Cerebellar nuclear complex (tissue), 1 donor: ENCODE data around the gene PSORS1C2.
"Not testable (repeated sequence)": the region's sequence is repeated elsewhere in the genome, so short reads cannot be mapped to it uniquely, and the experiment has no call there.

Experiments used
- DNase-seq, 2 experiments: peaks; one replicate each; lab custom pipeline; 2025; lab: John Stamatoyannopoulos, UW

Gene PSORS1C2

DNA sequence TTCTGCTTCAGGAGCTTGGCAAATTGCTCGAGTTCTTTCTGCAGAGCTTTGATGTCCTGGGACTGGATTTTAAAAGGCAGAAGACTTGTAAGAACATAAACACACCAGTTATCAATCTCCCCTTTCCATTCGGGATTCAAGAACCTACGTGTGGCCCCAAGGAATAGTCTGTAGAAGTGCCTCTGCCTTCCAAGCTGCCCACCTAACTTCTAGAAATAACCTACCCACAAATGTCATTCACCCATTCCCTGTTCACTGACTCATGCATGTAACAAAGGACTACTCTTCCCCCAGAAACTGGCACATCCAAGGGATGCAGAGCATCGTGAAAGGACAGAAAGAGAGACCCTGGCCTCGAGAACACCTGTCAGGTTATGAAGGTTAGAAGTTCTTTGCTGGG lies 27.1 kb upstream of the PSORS1C2 start:
- DNase-seq: no peak

DNA sequence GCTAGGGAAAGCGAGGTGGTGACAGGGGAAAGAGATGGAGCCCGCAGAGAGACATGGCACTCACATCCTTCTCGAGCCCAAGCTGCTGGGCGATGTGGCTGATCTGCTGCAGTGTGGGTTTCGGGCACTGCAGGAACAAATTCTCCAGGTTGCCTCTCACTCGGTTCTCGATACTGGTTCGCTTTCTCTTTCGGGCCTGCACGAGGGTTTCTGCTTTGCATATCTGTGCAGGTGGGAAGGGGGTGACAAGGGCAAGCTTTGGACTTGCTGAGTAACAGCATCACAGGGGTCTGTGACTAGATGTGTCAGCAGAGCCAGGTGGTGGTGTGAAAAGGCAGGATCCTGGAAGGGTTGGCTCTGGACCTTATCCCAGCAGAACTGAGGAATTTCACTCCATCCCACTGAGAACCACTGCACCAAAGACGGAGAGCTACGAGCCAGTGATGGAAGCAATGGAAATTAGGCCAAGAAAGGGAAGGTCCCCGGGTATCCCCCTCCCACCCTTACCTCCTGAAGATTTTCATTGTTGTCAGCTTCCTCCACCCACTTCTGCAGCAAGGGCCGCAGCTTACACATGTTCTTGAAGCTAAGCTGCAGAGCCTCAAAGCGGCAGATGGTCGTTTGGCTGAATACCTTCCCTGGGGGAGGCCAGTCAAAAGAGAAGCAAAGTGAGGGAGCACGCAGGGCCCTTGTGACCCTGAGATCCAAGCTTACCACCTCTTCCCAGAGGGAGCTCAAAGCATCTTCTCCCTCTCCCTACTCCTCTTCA lies 26.4 kb upstream of the PSORS1C2 start:
- not testable (repeated sequence) for DNase-seq

DNA sequence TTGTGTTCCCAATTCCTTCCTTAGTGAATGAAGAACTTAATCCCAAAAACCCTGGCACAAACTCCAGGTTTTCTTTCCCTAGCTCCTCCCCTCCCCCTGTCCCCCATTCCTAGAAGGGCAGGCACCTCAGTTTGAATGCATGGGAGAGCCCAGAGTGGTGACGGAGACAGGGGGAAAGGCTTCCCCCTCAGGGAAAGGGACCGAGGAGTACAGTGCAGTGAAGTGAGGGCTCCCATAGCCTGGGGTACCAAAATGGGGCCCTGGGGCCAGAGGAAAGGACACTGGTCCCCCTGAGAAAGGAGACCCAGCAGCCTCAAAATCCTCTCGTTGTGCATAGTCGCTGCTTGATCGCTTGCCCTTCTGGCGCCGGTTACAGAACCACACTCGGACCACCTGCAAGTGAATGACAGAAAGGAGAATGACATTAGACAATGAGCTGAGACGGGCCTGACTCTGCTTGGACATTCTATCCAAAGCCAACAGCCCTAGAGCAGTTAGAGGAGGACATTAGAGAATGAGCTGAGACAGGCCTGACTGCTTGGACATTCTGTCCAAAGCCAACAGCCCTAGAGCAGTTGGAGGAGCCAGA lies 25.7 kb upstream of the PSORS1C2 start:
- DNase-seq: not testable (repeated sequence)

DNA sequence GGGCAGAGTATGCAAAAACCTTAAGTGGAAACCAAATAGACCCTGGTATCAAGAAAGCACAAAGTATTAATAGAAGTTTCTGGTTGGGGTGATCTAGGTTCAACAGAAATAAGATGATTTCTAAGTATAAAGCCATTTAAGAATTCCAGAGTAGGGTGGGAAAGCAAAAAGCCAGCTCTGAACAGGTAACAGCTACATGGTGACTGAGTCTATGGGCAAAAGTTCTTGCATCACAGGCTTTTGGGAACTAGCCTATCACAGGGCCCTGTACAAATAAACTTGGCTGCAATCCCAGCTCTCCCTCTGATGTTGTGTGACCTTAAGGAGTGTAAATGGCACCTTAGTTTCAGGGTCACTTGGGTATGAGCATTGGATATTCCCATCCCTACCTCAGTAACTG lies 25.1 kb upstream of the PSORS1C2 start:
- DNase-seq: no peak

DNA sequence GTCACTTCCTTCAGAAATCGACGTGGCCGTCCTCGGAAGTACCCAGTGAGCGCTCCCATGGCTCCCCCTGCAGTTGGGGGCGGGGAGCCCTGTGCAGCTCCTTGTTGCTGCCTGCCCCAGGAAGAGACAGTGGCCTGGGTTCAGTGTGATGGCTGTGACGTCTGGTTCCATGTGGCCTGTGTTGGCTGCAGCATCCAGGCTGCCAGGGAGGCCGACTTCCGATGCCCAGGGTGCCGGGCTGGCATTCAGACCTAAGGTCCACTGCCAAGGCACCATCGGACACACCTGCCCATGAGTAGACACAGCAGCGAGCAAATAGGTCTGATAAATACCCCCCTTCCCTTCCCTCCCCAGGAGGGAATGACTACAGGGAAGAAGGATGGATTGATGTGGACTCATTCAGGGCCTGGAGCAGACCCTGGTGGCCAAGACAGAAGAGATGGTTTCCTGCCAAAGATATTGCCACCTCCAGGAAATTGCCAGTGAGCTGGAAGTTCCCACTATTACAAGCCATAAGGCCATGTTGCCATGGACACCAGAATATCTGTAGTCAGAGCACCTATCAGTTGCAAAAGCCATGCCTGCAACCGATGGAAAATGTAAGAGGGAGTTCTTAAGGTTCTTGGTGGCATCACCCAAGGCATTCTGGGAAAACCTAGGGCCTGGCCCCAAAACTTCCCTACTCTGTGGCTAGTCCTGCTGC lies 23.7 kb upstream of the PSORS1C2 start:
- DNase-seq: no peak

DNA sequence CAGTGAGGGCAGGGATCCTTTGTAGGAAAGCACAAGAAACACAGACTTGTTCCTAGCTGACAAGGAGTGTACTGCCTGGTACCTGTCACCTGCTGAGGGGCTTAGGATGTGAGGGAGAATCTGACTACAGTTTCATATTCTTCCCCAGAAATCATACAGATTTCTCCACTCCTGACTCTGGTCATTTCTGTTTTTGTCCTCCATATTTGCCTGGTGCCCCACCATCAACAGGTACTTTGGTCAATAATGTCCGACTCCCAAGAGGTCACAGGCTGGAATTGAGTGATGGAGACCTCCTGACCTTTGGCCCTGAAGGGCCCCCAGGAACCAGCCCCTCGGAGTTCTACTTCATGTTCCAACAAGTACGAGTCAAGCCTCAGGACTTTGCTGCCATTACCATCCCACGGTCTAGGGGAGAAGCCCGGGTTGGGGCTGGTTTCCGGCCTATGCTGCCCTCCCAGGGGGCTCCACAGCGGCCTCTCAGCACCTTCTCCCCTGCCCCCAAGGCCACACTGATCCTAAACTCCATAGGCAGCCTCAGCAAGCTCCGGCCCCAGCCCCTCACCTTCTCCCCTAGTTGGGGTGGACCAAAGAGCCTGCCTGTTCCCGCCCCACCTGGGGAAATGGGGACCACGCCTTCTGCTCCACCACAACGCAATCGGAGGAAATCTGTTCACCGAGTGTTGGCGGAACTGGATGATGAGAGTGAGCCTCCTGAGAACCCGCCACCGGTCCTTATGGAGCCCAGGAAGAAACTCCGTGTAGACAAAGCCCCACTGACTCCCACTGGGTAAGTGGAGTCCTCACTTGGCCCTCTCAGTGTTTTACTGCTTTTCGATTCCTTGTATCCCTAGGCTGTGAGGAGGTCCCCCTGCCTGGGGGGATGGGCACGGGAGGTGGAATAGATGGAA lies 22.6 kb upstream of the PSORS1C2 start:
- no peak for DNase-seq

DNA sequence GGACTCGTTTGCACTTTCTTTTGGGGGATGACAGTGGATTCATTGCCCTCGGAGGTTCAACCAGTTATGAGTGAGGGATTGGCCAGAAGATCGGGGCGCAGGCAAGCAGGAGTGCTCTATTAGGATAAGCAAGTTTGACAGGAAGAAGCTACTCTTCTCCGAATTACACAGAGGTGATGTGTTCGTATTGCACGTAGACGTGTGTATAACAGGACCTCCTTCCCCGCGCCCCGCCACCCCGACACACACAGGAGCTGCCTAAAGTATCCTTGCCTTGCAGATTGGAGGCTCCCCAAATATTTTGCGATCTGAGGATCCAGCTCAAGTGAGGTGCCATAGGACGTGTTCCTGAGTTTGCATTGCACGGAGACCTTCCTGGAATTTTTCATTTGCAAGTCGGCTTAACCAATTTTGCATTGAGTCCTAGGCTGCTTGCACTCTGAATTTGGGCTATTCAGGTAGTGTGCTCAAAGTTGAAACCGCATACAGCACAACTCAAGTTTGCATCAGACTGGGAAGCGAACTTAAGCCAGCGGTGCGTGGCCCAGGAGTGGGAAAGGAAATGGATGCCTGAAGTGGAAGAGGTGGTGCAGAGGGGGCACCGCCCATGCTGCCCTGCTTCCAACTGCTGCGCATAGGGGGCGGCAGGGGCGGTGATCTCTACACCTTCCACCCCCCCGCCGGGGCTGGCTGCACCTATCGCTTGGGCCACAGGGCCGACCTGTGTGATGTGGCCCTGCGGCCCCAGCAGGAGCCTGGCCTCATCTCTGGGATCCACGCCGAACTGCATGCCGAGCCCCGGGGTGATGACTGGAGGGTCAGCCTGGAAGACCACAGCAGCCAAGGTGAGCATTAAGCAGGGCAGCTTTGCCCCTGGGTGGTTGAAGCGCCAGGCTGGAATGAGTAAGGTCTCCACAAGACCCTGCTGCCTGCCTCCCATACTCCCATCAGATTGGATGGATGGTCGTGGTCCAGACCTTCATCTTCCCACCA lies 20.3 kb upstream of the PSORS1C2 start:
- no peak for DNase-seq

DNA sequence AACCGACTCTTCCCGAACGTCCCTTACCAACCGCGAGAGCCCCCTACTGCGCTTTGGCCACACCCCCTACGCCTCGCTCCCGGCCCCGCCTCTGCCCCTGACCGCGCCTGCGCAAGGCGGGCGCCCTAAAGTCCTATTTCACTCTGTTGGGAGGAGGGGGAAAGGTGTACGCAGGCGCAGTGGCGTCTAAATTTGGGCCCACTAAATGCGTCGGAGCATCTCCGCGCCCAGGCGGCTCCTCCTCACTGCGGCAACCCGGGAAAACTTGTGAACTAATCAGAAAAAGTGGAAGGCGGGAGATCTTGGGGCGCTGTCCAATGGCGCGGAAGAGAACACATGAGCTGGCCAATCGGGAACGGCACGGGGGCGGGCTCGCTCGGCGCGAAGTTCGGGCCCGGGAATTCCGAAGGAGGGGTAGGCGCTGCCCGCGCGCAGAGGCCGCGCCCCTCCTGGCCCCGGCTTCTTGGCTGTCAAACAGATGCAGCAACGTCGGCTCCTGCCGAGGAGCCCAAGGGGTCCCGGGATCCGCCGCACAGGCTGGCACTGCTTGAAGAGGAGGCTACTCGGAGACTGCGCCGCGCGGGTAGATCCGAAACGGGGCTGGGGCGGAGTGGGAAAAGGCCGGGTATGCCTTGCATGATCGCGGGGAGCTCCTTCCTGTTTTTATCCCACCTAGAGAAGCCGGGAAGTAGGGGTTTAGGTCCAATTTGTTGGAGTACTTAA lies 19.4 kb upstream of the PSORS1C2 start, which contains the start of gene TCF19:
Gene TCF19 (plus strand): TSS at position 450 of the 723 bp plus-strand sequence. CDS start 881 bp downstream, outside the sequence.
- DNase-seq: peak; percentile 85 to 97

DNA sequence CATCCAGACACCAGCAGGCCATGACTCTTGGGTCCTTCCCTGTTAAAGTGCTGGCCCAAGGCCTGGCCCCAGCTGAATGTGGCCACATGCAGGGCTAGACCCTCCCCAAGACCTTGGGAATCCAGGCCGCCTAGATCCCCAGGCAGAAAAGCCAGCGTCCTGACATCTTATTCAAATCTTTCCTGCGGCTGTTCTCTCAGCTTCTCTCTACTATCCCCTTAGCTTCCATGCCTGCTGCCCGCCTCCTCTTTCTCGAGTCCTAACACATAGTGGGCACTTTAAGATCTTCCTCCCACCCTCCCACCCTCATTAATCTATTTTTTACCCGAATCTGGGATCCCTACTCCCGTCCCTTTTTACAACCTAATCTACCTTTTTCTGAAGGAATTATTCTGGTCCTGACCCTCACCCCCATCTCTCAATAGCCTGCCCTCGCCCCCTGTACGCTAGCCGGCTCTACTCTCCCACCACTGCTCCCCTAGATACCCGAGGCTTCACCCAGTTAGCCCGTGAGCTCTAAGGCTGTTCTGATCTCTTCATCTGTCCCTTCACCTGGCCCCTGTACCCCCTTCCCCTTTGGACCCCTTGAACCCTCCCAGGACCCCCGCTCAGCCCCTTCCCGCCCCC lies 18.8 kb upstream of the PSORS1C2 start, which contains the start of gene CCHCR1:
Gene CCHCR1 (minus strand): TSS at position 290 of the 627 bp plus-strand sequence. CDS start 202 bp downstream, at position 88.
- no peak for DNase-seq

DNA sequence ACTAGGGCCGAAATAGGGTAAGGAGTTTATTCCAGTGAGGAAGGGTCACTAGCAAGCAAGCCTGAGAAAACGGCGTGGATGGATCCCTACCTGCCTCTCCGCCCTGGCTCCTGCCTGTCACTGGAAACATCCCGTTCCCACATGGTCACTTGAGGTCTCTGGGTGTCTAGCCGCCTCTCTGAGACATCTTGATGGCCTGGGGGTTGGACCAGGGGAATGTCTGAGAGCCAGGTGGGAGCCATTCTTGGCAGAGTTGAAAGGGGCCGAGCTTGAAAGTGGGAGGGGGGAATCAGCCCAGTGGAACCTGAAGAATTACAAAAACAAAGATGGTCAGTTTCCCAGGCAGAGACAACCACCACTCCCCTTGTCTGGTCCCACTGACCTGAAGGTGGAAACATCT lies 17.8 kb upstream of the PSORS1C2 start:
- DNase-seq: no peak

DNA sequence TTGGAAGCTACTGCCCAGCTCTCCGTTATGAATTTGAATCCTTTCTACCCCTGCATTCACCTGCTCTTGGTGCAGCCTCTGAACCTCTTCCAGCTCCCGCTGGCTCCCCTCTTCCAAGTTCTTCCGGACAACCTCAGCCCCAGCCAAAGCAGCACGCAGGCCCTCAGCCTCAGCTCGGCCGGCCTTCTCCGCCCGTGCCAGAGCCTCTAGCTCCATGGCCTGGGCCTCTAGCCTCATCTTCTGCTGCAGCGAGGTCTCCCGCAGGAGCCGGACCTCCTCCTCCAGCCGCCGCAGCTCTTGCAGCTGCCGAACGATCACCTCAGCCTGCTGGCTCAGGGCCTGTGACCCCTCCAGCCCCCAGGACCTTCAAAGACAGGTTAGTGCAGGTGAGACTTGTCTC lies 15.6 kb upstream of the PSORS1C2 start:
- DNase-seq: no peak

DNA sequence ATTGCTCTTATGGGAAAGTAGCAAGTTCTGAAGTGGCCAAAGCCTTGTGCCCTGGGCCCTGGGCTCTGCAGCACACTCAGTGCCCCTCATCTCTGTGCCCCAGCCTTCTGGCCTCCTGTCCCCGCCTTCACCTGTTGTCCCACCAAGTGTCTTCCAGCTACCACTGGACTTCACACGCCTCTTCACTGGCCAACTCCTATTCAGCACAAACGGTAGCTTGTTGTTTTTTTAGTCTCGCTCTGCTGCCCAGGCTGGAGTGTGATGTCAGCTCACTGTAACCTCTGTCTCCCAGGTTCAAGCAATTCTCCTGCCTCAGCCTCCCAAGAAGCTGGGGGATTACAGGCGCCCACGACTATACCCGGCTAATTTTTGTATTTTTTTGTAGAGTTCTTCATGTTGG lies 13.9 kb upstream of the PSORS1C2 start:
- no peak for DNase-seq

DNA sequence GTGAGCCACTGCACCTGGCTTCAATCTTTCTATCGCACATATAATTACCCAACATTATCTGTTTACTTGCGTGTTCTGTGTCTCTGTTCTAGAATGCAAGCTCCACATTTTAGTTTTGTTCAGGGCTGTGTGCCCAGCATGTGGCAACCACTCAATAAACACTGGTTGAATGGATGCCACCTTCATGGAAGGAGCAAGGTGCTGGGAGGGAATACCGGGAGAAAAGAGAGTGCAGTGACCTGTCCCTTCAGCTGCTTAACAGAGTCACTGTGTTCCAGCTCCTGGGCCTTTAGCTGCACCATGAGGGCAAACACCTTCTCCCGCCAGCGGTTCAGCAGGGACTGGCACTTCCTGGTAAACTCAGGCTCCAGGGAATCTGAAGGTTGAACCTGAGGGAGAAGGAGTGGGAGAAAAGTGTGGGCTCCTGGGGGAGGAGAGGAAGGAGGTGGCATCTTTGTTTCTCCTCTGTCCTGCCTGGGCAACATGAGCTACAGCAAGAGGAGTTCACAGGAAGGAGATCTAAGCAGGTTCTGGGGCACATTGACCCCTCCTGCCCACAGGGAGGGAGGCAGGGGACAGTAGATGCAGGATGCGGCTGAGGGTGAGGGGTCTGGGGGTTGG lies 11.1 kb upstream of the PSORS1C2 start:
- no peak for DNase-seq

DNA sequence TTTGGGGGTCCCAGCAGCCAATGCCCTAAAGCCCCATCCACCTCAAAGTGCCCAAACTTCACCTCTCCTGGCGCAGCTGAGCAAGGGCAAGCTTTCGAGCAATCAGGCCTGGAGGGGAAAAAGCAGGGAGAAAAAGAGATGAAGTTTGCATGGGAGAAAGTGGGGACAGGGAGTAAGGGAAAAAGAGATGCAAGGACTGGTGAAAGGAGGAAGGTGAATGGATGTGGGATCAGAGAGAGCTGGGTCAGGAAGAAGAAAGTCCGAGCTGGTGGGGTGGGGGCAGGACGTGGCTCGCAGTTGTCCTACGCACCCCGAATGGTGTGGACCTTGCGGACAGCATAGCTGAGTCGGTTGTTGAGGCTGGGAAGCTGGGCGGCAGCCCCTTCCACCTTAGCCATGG lies 6.5 kb upstream of the PSORS1C2 start:
- no peak for DNase-seq

DNA sequence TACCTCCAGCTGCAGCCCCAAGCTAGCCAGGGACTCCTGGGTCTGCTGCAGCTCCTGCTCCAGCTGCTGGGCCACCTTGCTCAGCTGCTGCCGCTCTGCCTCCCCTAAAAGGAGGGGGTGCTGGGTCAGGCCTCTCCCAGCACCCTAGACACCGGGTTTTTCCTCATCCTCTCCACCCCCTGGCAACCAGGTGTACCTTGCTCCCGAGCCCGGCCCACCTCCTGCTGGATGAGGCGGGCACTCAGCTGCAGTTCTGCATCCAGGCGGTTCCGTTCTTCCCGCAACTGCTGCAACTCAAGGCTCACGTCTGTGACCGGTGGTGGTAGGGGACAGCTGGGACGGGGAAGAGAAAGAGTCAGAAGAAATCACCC lies 6.1 kb upstream of the PSORS1C2 start:
- no peak for DNase-seq

DNA sequence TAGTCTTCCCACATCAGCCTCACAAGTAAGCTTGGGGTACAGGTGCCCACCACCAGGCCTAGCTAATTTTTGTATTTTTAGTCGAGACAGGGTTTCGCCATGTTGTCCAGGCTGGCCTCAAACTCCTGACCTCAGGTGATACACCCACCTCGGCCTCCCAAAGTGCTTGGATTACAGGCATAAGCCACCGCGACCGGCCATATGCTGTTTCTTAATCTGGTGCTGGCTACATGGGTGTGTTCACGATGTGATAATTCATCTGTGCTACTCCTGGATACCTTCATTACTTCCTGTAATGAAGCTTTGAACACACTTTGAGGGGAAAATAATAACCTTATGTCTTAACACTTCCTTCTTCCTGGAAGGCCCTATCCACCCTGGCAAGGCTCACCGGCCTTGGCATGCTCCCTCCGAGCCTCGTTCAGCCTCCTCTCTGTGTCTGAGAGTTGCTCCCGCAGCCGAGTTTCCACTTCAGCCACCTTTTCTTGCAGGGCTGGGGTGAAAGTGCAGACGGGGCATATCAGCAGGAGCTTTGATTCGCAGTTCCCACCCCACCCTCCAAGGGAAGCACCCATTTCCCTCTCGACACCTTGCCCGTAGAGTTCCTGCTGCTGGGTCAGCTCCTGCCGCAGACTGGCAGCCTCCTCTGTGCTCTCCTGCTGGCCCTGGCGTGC lies 5.6 kb upstream of the PSORS1C2 start:
- DNase-seq: no peak

DNA sequence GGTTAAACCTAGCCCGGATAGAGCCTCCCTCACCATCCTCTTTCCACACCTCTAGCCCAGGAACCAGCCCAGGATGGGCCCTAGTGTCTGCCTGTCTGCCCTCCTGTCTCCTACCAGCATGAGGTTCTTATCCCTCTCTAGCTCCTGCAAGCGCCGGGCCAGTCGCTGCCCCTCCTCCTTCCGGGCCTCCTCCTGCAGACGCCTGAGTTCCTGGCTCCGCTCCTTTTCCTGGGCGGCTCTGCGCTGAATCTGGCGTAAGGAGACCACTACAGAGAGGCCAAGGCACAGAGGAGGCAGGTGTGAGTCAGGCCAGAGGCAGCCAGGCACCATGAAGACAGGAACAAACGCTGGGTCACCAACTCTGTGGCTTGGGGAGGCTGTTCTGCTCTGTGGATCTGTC lies 4.3 kb upstream of the PSORS1C2 start:
- DNase-seq: no peak

DNA sequence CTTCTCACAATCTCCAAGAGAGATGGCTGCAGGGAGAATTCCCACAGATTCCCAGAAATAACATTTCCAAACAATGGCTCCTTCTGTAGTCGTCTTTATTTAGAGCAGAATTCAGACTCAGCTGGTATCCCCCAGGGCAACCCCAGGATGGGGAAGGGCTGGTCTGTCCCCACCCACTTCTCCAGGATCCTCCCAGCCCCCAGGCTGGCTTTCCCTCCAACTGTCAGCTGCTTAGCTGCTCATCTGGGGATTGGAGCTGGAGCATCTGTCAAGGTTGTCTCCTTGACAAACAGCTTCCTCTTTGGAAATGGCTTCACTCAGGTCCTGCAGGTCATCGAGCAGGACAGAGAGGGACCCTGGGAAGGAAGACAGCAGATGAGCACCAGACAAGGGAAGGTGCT lies 3.5 kb upstream of the PSORS1C2 start:
- DNase-seq: no peak

DNA sequence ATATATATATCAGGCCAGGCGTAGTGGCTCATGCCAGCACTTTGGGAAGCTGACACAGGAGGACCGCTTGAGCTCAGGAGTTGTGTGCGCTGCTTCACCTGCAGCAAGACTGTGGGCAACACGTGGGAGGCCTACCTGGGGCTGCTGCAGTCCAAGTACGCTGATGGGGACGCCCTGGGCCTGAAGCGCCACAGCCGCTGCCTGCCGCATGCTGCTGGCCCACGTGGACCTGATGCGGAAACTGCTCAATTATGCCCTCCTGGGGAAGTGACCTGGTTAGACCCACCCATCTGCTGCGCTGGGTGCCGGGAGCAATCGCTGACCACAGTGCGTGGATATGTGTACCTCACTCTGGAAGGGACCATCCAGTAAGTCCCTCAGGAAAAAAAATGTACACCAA lies 1.8 kb upstream of the PSORS1C2 start:
- no peak for DNase-seq
